Motor neuron (in vitro differentiated cells): ENCODE measurements around the gene TCN1. TPM values are rescaled to one million over a fixed set of nuclear protein-coding genes. Genes with fewer than 3 reads are reported as not detected.

Experiments used
- ATAC-seq, 8 experiments: fragments of 200-7000 bp; cut with Tn5 transposase; replicated peaks in 6 of 8; 2 replicates each; pipeline ENCODE4 v1.8.0; 2021; ENCODE audit warnings: mild to moderate bottlenecking in 8 of 8, moderate library complexity in 8 of 8
- H3K27ac ChIP-seq, 2 donors: fragments of 250-450 bp; sonication (Bioruptor Pico); 2 replicates each; pipeline ENCODE4 v1.9.0; 2021; ENCODE audit warnings: antibody characterized with exemption in 2 of 2, mild to moderate bottlenecking in 2 of 2, moderate library complexity in 1 of 2
- H3K4me1 ChIP-seq, 2 donors: fragments of 250-450 bp; sonication (Bioruptor Pico); replicated peaks in 1 of 2; 2 replicates each; pipeline ENCODE4 v1.6.1; 2021; ENCODE audit warnings: antibody characterized with exemption in 2 of 2, mild to moderate bottlenecking in 2 of 2, moderate library complexity in 1 of 2
- H3K4me3 ChIP-seq, 5 donors: fragments of 250-450 bp; sonication (Bioruptor Pico); 2 replicates each; pipeline ENCODE4 v1.9.0; 2021; ENCODE audit warnings: antibody characterized with exemption in 5 of 5, mild to moderate bottlenecking in 5 of 5, moderate library complexity in 4 of 5
- WGBS, 10 experiments: fragments of 450-650 bp; shearing (Covaris generic); methylation state at CpG; one replicate each; pipeline ENCODE4 v1.0.0; 2022; 5-methylcytosine and 5-hydroxymethylcytosine counted together
- in situ Hi-C, 9 experiments: fragments of 400-800 bp; cut with MboI; loops; one replicate each; pipeline ENCODE4 v1.15.0; 2021; ENCODE audit warnings: low sequenced_read_pairs in 9 of 9, low pct_unique_long_range_greater_than_20kb in 2 of 9; ENCODE audit not compliant: unreplicated experiment in 9 of 9
- total RNA-seq, 8 experiments: library from RNA; unstranded; fragments of 300-600 nt; gene quantifications; 2 replicates each; pipeline versions ENCODE4 v1.2.3 to v1.2.4, GENCODE V29; 2022

Gene TCN1
- total RNA-seq, 8 experiments from 2014 or later, result 0.99 to 3.2 (median 1.7) TPM; not detected in 5

- in situ Hi-C loops, result loop anchor here in 3 of 9 experiments (25.0 kb wide), 3 partner anchors 97 to 322 kb away; no protein-coding TSS in a partner anchor
- 0 to 86% (median 60%) methylated on average over 1 of the region's 1 CpG; no CpG with 5 or more reads in 2 of the 10 experiments for WGBS, 10 experiments
- ATAC-seq, result no peak
- H3K4me3 ChIP-seq, result no peak overlapping the region
- H3K4me1 ChIP-seq, result peaks cover 0 to 5% of the 10 kb centered on the region in 2 donors
- H3K27ac ChIP-seq, result no peak overlapping the region
Observed at GRCh38 chr11:59815754-59816153, 50.5 kb downstream of the TCN1 start.

- WGBS, 10 experiments, result 20 to 88% (median 38%) methylated on average over 1 of the region's 1 CpG; no CpG with 5 or more reads in 3 of the 10 experiments
- Histone ChIP-seq H3K4me1 (peaks cover 5 to 10% of the 10 kb centered on the region in 2 donors), H3K27ac (no peak overlapping the region), H3K4me3 (no peak overlapping the region)
- in situ Hi-C loops, result loop anchor here in 3 of 9 experiments (25.0 kb wide), 3 partner anchors 98 to 323 kb away; no protein-coding TSS in a partner anchor
- no peak for ATAC-seq
Observed at GRCh38 chr11:59814021-59814420, 52.3 kb downstream of the TCN1 start.

GRCh38 chr11:59813364-59813763 lies 52.9 kb downstream of the TCN1 start:
- H3K4me3 ChIP-seq, result no peak overlapping the region
- no peak overlapping the region for H3K27ac ChIP-seq
- no peak for ATAC-seq
- in situ Hi-C loops, result loop anchor here in 3 of 9 experiments (25.0 kb wide), 3 partner anchors 99 to 324 kb away; no protein-coding TSS in a partner anchor
- peaks cover 5 to 10% of the 10 kb centered on the region in 2 donors for H3K4me1 ChIP-seq
- 78 to 100% (median 100%) methylated on average over 1 of the region's 1 CpG; no CpG with 5 or more reads in 6 of the 10 experiments for WGBS, 10 experiments

- no peak for ATAC-seq
- no peak overlapping the region for H3K27ac ChIP-seq
- peaks cover 5 to 10% of the 10 kb centered on the region in 2 donors for H3K4me1 ChIP-seq
- in situ Hi-C loops, result loop anchor here in 3 of 9 experiments (25.0 kb wide), 3 partner anchors 100 to 325 kb away; no protein-coding TSS in a partner anchor
- H3K4me3 ChIP-seq, result no peak overlapping the region
- WGBS, 10 experiments, result 56 to 100% (median 78%) methylated on average over 1 to 2 of the region's 2 CpGs; no CpG with 5 or more reads in 1 of the 10 experiments
Observed at GRCh38 chr11:59812220-59812619, 54.1 kb downstream of the TCN1 start.

GRCh38 chr11:59810911-59811259 lies 55.4 kb downstream of the TCN1 start:
- in situ Hi-C loops, result loop anchor here in 3 of 9 experiments (25.0 kb wide), 3 partner anchors 101 to 326 kb away; no protein-coding TSS in a partner anchor
- Histone ChIP-seq H3K4me3 (peak overlapping the region; percentile 63 to 99 (median 76)), H3K4me1 (peaks cover 5 to 10% of the 10 kb centered on the region in 2 donors), H3K27ac (peak overlapping the region; percentile 40 to 47)
- WGBS, 10 experiments, result 8 to 56% (median 22%) methylated on average over 2 to 8 of the region's 8 CpGs; no CpG with 5 or more reads in 1 of the 10 experiments
- ATAC-seq, result no peak

GRCh38 chr11:59810189-59810910 lies 55.9 kb downstream of the TCN1 start, which contains the start of gene MRPL16:
Gene MRPL16, minus strand, starts transcription at chr11:59810778. Its CDS starts 120 bp downstream, at chr11:59810658.
- WGBS, 10 experiments, result 0% methylated on average over 4 to 29 of the region's 54 CpGs; no CpG with 5 or more reads in 3 of the 10 experiments
- Histone ChIP-seq H3K27ac (peak within 1 kb of the TSS; percentile 47 to 62), H3K4me1 (peaks cover 5 to 10% of the 10 kb centered on the region in 2 donors), H3K4me3 (peak within 1 kb of the TSS; percentile 63 to 99 (median 76))
- peak; percentile 97 to 99 (median 99) for ATAC-seq
- in situ Hi-C loops, result loop anchor here in 3 of 9 experiments (25.0 kb wide), 3 partner anchors 102 to 327 kb away; no protein-coding TSS in a partner anchor

- Histone ChIP-seq H3K4me1 (peaks cover 5 to 10% of the 10 kb centered on the region in 2 donors), H3K4me3 (no peak overlapping the region), H3K27ac (no peak overlapping the region)
- no peak for ATAC-seq
- in situ Hi-C loops, result loop anchor here in 4 of 9 experiments (10.0 to 25.0 kb wide), 4 partner anchors 52 to 330 kb away; partner anchors contain the start of gene STX3 (in 1 of the 4)
- 40 to 100% (median 88%) methylated on average over 1 of the region's 1 CpG; no CpG with 5 or more reads in 2 of the 10 experiments for WGBS, 10 experiments
Observed at GRCh38 chr11:59807047-59807610, 59.2 kb downstream of the TCN1 start.

- in situ Hi-C loops, result loop anchor here in 4 of 9 experiments (10.0 to 25.0 kb wide), 4 partner anchors 49 to 333 kb away; partner anchors contain the start of gene STX3 (in 1 of the 4)
- WGBS, 10 experiments, result 43 to 100% (median 100%) methylated on average over 1 to 2 of the region's 2 CpGs; no CpG with 5 or more reads in 3 of the 10 experiments
- H3K4me1 ChIP-seq, result no peaks in the 10 kb centered on the region
- H3K4me3 ChIP-seq, result no peak overlapping the region
- no peak overlapping the region for H3K27ac ChIP-seq
- no peak for ATAC-seq
Observed at GRCh38 chr11:59804061-59804460, 62.2 kb downstream of the TCN1 start.

Other genes starting within 250 kb of the TCN1 start
- gene PATL1, start 197.4 kb downstream of the TCN1 start, total RNA-seq, result 10 to 100 TPM in 6 of 8 experiments, 1 to 10 TPM in 2; 8.4 to 26.2 (median 14.1) TPM
- under 1 TPM in 1 of 8 experiments, not detected in 7; 0.71 TPM for gene OR10V1, start 152.6 kb downstream of the TCN1 start, total RNA-seq
- gene STX3, start 111.1 kb downstream of the TCN1 start, total RNA-seq, result 10 to 100 TPM in 6 of 8 experiments, 1 to 10 TPM in 2; 5.7 to 21.4 (median 13.4) TPM
- 10 to 100 TPM; 16.5 to 70.2 (median 29.9) TPM for gene MRPL16, start 55.7 kb downstream of the TCN1 start, total RNA-seq
- not detected for gene CBLIF, start 21.0 kb downstream of the TCN1 start, total RNA-seq
- gene OOSP3, start 12.3 kb upstream of the TCN1 start, total RNA-seq, result not detected
- not detected for gene OOSP1, start 71.9 kb upstream of the TCN1 start, total RNA-seq
- gene OOSP4A, start 97.5 kb upstream of the TCN1 start, total RNA-seq, result not detected
- gene OOSP4B, start 150.7 kb upstream of the TCN1 start, total RNA-seq, result not detected
- under 1 TPM in 1 of 8 experiments, not detected in 7; 0.08 TPM for gene OOSP2, start 173.9 kb upstream of the TCN1 start, total RNA-seq
- gene MS4A3, start 190.2 kb upstream of the TCN1 start, total RNA-seq, result under 1 TPM in 1 of 8 experiments, not detected in 7; 0.33 TPM
- under 1 TPM in 4 of 8 experiments, not detected in 4; 0.09 to 0.52 (median 0.14) TPM for gene MS4A2, start 222.2 kb upstream of the TCN1 start, total RNA-seq